Endodermal cell (in vitro differentiated cells): ENCODE data around the gene MPRIP. TPM values are rescaled to one million over a fixed set of nuclear protein-coding genes. Genes with fewer than 3 reads are reported as not detected.

Source experiments
- DNase-seq: peaks from one replicate; pipeline ENCODE4 v3.0.0-alpha.2; 2017
- H3K27ac ChIP-seq: 2 replicates; pipeline ENCODE4 v1.5.1; 2013; ENCODE audit warnings: mild to moderate bottlenecking, low read depth, low read length, moderate library complexity
- H3K27me3 ChIP-seq: 2 replicates; pipeline ENCODE4 v1.6.1; 2013; ENCODE audit warnings: mild to moderate bottlenecking, low read length, moderate library complexity; ENCODE audit not compliant: insufficient read depth, control insufficient read depth, poor library complexity, severe bottlenecking
- H3K36me3 ChIP-seq: 2 replicates; pipeline ENCODE4 v1.7.0; 2013; ENCODE audit warnings: mild to moderate bottlenecking, low read length, moderate library complexity; ENCODE audit not compliant: control insufficient read depth, insufficient read depth
- H3K4me1 ChIP-seq: one replicate; pipeline ENCODE4 v1.7.0; 2013; ENCODE audit warnings: low read length; ENCODE audit not compliant: control insufficient read depth, insufficient read depth
- H3K4me3 ChIP-seq: 2 replicates; pipeline ENCODE4 v1.5.1; 2013; ENCODE audit warnings: mild to moderate bottlenecking, low read length, moderate library complexity
- H3K9ac ChIP-seq: 2 replicates; pipeline ENCODE4 v1.6.1; 2013; ENCODE audit warnings: mild to moderate bottlenecking, low read length, moderate library complexity; ENCODE audit not compliant: poor library complexity, severe bottlenecking; ENCODE audit errors: extremely low read depth
- H3K9me3 ChIP-seq: 2 replicates; pipeline ENCODE4 v1.6.1; 2013; ENCODE audit warnings: mild to moderate bottlenecking, low read length, moderate library complexity; ENCODE audit not compliant: control insufficient read depth
- H3K27ac Mint-ChIP-seq: 2 replicates; pipeline ENCODE4 v1.8.0; 2020; ENCODE audit warnings: mixed read lengths
- H3K27me3 Mint-ChIP-seq: 2 replicates; pipeline ENCODE4 v1.8.0; 2021; ENCODE audit warnings: mild to moderate bottlenecking, mixed read lengths; ENCODE audit not compliant: insufficient read depth
- H3K36me3 Mint-ChIP-seq: 2 replicates; pipeline ENCODE4 v1.8.0; 2020; ENCODE audit warnings: low read depth, mixed read lengths
- H3K4me1 Mint-ChIP-seq: 2 replicates; pipeline ENCODE4 v1.8.0; 2020; ENCODE audit warnings: mixed read lengths
- H3K4me3 Mint-ChIP-seq: 2 replicates; pipeline ENCODE4 v1.8.0; 2020; ENCODE audit warnings: mild to moderate bottlenecking, moderate library complexity, mixed read lengths
- H3K9me3 Mint-ChIP-seq: 2 replicates; pipeline ENCODE4 v1.8.0; 2020; ENCODE audit warnings: mild to moderate bottlenecking, mixed read lengths
- CTCF ChIP-seq: fragments of 200-600 bp; sonication (generic); conservative IDR thresholded peaks from 2 replicates; pipeline ENCODE4 v1.5.0; 2021; ENCODE audit warnings: antibody characterized with exemption, mild to moderate bottlenecking
- WGBS, 2 experiments: methylation state at CpG; one replicate each; pipeline versions ENCODE4 v1.1.5 to v1.1.7; 2013; ENCODE audit warnings: missing lambda C conversion rate in 2 of 2, mixed read lengths in 1 of 2; ENCODE audit not compliant: insufficient coverage in 1 of 2, insufficient read length in 1 of 2; 5-methylcytosine and 5-hydroxymethylcytosine counted together
- total RNA-seq, 2 donors: library from RNA; stranded (reverse); fragmentation: NEBNext Ultra II Directional in 1 of 2; extraction: Animal tissue kit (Norgen Biotek cat#: 25700) in 1 of 2; gene quantifications; 2 replicates in 1 of 2; 3 replicates in 1 of 2; pipeline ENCODE4 v1.2.1, GENCODE V29; 2021

MPRIP gene
- total RNA-seq, 2 donors from 2014 or later: 154 to 155 TPM

- H3K36me3 ChIP-seq: peaks cover 6% of the 10 kb centered on the region
- peaks cover 4% of the 10 kb centered on the region for H3K9me3 ChIP-seq
- WGBS, 2 experiments: 50 to 72% methylated on average over 2 to 5 of the region's 5 CpGs
- H3K27ac ChIP-seq: no peak overlapping the region
- Mint-ChIP-seq H3K27ac (no peak overlapping the region), H3K27me3 (no peaks in the 10 kb centered on the region), H3K4me3 (no peak overlapping the region), H3K36me3 (peaks cover 23% of the 10 kb centered on the region), H3K9me3 (peaks cover 3% of the 10 kb centered on the region), H3K4me1 (no peaks in the 10 kb centered on the region)
- no peaks in the 10 kb centered on the region for H3K27me3 ChIP-seq
- no peak for TF ChIP-seq CTCF
- H3K9ac ChIP-seq: no peak overlapping the region
- no peak for DNase-seq
- no peaks in the 10 kb centered on the region for H3K4me1 ChIP-seq
- H3K4me3 ChIP-seq: no peak overlapping the region
Observed at GRCh38 chr17:17070931-17071330, 28.7 kb downstream of the MPRIP start.

- Histone ChIP-seq H3K4me1 (no peaks in the 10 kb centered on the region), H3K36me3 (peaks cover 6% of the 10 kb centered on the region), H3K27ac (no peak overlapping the region), H3K9me3 (peaks cover 4% of the 10 kb centered on the region), H3K9ac (no peak overlapping the region), H3K4me3 (no peak overlapping the region), H3K27me3 (no peaks in the 10 kb centered on the region)
- no peak overlapping the region for H3K27ac Mint-ChIP-seq
- no peak for TF ChIP-seq CTCF
- no peak overlapping the region for H3K4me3 Mint-ChIP-seq
- H3K27me3 Mint-ChIP-seq: no peaks in the 10 kb centered on the region
- WGBS, 2 experiments: 91 to 94% methylated on average over 9 to 14 of the region's 14 CpGs
- H3K4me1 Mint-ChIP-seq: no peaks in the 10 kb centered on the region
- peaks cover 3% of the 10 kb centered on the region for H3K9me3 Mint-ChIP-seq
- no peak for DNase-seq
- H3K36me3 Mint-ChIP-seq: peaks cover 23% of the 10 kb centered on the region
Observed at GRCh38 chr17:17071531-17072360, 29.5 kb downstream of the MPRIP start.

- Mint-ChIP-seq H3K27me3 (no peaks in the 10 kb centered on the region), H3K27ac (peak overlapping the region; percentile 26), H3K36me3 (peaks cover 30% of the 10 kb centered on the region), H3K4me3 (no peak overlapping the region), H3K4me1 (peaks cover 4% of the 10 kb centered on the region), H3K9me3 (peaks cover 3% of the 10 kb centered on the region)
- Histone ChIP-seq H3K27ac (no peak overlapping the region), H3K9me3 (peaks cover 4% of the 10 kb centered on the region), H3K36me3 (peaks cover 6% of the 10 kb centered on the region), H3K27me3 (no peaks in the 10 kb centered on the region), H3K4me3 (no peak overlapping the region), H3K9ac (no peak overlapping the region), H3K4me1 (no peaks in the 10 kb centered on the region)
- DNase-seq: no peak
- WGBS, 2 experiments: 93% methylated on average over 5 of the region's 5 CpGs; no CpG with 5 or more reads in 1 of the 2 experiments
- no peak for TF ChIP-seq CTCF
Observed at GRCh38 chr17:17072546-17072945, 30.3 kb downstream of the MPRIP start.
